Mesothelial cell of epicardium (in vitro differentiated cells): ENCODE data around the gene TEX44. TPM values are rescaled to one million over a fixed set of nuclear protein-coding genes. Genes with fewer than 3 reads are reported as not detected.

Source experiments
- DNase-seq, 2 experiments: peaks; one replicate each; pipeline ENCODE4 v3.0.0; 2021; ENCODE audit warnings: low spot score in 2 of 2; ENCODE audit not compliant: unreplicated experiment in 2 of 2
- H3K27ac Mint-ChIP-seq: 2 replicates; pipeline ENCODE4 v1.8.0; 2021; ENCODE audit warnings: mixed read lengths
- H3K27me3 Mint-ChIP-seq: 2 replicates; pipeline ENCODE4 v1.8.0; 2021; ENCODE audit warnings: low read depth, mixed read lengths
- H3K36me3 Mint-ChIP-seq: 2 replicates; pipeline ENCODE4 v1.8.0; 2021; ENCODE audit warnings: mixed read lengths
- H3K4me1 Mint-ChIP-seq: 2 replicates; pipeline ENCODE4 v1.8.0; 2021; ENCODE audit warnings: mixed read lengths
- H3K4me3 Mint-ChIP-seq: 2 replicates; pipeline ENCODE4 v1.8.0; 2021; ENCODE audit warnings: mild to moderate bottlenecking, moderate library complexity, mixed read lengths
- H3K9me3 Mint-ChIP-seq: 2 replicates; pipeline ENCODE4 v1.8.0; 2021; ENCODE audit warnings: mixed read lengths
- total RNA-seq: library from RNA; stranded (reverse); gene quantifications from 3 replicates; pipeline ENCODE4 v1.2.1, GENCODE V29; 2021
- TF ChIP-seq, protein P1 (sequence below): fragments of 200-600 bp; sonication (generic); IDR thresholded peaks from one replicate; pipeline ENCODE4 v1.5.0; 2021; ENCODE audit warnings: antibody characterized with exemption; ENCODE audit not compliant: unreplicated experiment

TEX44 gene
- total RNA-seq, 1 donor from 2014 or later = not detected

- TF ChIP-seq, protein P1, sequence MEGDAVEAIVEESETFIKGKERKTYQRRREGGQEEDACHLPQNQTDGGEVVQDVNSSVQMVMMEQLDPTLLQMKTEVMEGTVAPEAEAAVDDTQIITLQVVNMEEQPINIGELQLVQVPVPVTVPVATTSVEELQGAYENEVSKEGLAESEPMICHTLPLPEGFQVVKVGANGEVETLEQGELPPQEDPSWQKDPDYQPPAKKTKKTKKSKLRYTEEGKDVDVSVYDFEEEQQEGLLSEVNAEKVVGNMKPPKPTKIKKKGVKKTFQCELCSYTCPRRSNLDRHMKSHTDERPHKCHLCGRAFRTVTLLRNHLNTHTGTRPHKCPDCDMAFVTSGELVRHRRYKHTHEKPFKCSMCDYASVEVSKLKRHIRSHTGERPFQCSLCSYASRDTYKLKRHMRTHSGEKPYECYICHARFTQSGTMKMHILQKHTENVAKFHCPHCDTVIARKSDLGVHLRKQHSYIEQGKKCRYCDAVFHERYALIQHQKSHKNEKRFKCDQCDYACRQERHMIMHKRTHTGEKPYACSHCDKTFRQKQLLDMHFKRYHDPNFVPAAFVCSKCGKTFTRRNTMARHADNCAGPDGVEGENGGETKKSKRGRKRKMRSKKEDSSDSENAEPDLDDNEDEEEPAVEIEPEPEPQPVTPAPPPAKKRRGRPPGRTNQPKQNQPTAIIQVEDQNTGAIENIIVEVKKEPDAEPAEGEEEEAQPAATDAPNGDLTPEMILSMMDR = no peak
- H3K4me1 Mint-ChIP-seq = peaks cover 5% of the 10 kb centered on the region
- H3K4me3 Mint-ChIP-seq = no peak overlapping the region
- no peaks in the 10 kb centered on the region for H3K36me3 Mint-ChIP-seq
- H3K27ac Mint-ChIP-seq = peak overlapping the region; percentile 79
- no peaks in the 10 kb centered on the region for H3K9me3 Mint-ChIP-seq
- H3K27me3 Mint-ChIP-seq = no peaks in the 10 kb centered on the region
- DNase-seq = no peak
These were observed 2.0 kb upstream of the TEX44 start for GRCh38 chr2:231590614-231591013.

DNA sequence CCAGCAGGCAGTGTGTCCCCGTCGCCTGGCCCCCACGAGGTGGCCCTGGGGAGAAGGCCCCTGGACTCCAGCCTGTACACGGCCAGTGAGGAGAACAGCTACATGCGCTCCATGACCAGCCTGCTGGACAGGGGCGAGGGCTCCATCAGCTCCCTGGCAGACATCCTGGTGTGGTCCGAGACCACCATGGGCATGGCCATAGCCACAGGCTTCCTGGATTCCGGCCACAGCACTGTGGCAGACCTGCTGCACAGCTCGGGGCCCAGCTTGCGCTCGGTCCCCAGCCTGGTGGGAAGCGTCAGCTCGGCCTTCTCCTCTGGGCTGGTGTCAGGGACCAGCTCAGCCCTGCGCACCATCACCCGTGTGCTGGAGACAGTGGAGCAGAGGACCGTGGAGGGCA lies 1.0 kb downstream of the TEX44 start:
- H3K9me3 Mint-ChIP-seq = no peaks in the 10 kb centered on the region
- H3K36me3 Mint-ChIP-seq = no peaks in the 10 kb centered on the region
- no peaks in the 10 kb centered on the region for H3K27me3 Mint-ChIP-seq
- H3K27ac Mint-ChIP-seq = no peak overlapping the region
- H3K4me3 Mint-ChIP-seq = no peak overlapping the region
- TF ChIP-seq, protein P1 = no peak
- H3K4me1 Mint-ChIP-seq = peaks cover 5% of the 10 kb centered on the region
- no peak for DNase-seq

- TF ChIP-seq, protein P1 = no peak
- Mint-ChIP-seq H3K9me3 (no peaks in the 10 kb centered on the region), H3K27ac (no peak overlapping the region), H3K4me1 (peaks cover 11% of the 10 kb centered on the region), H3K27me3 (no peaks in the 10 kb centered on the region), H3K36me3 (no peaks in the 10 kb centered on the region), H3K4me3 (no peak overlapping the region)
- DNase-seq = no peak
These were observed 4.4 kb downstream of the TEX44 start for GRCh38 chr2:231597014-231597611.

GRCh38 chr2:231597627-231598026 lies 5.0 kb downstream of the TEX44 start:
- Mint-ChIP-seq H3K9me3 (no peaks in the 10 kb centered on the region), H3K4me3 (no peak overlapping the region), H3K36me3 (no peaks in the 10 kb centered on the region), H3K4me1 (peaks cover 12% of the 10 kb centered on the region), H3K27me3 (no peaks in the 10 kb centered on the region), H3K27ac (no peak overlapping the region)
- TF ChIP-seq, protein P1 = no peak
- no peak for DNase-seq

- TF ChIP-seq, protein P1 = no peak
- Mint-ChIP-seq H3K4me1 (peaks cover 36% of the 10 kb centered on the region), H3K27me3 (no peaks in the 10 kb centered on the region), H3K9me3 (no peaks in the 10 kb centered on the region), H3K27ac (peak overlapping the region; percentile 95), H3K4me3 (no peak overlapping the region), H3K36me3 (no peaks in the 10 kb centered on the region)
- DNase-seq = no peak
These were observed 8.1 kb downstream of the TEX44 start for GRCh38 chr2:231600619-231601355.
